GM12892 (cell line): ENCODE data around the gene FILIP1L.

ENCODE experiments used
- DNase-seq: peaks from one replicate; pipeline ENCODE4 v3.0.0; 2011; ENCODE audit not compliant: insufficient read length
- FAIRE-seq: peaks from 2 replicates; lab custom pipeline; 2011; peaks lifted over from hg19 to GRCh38; lab: Jason Lieb, UNC
- POLR2A ChIP-seq: IDR thresholded peaks from 2 replicates; pipeline ENCODE4 v1.6.1; 2011; ENCODE audit warnings: low read depth, low read length, control low read depth
- POLR2AphosphoS5 ChIP-seq: IDR thresholded peaks from 2 replicates; pipeline ENCODE4 v1.6.1; 2011; ENCODE audit warnings: low read depth, low read length, control low read depth
- TAF1 ChIP-seq: IDR thresholded peaks from 2 replicates; pipeline ENCODE4 v1.6.1; 2011; ENCODE audit warnings: low read depth, mild to moderate bottlenecking, control low read depth, low read length, borderline replicate concordance

FILIP1L gene

DNA sequence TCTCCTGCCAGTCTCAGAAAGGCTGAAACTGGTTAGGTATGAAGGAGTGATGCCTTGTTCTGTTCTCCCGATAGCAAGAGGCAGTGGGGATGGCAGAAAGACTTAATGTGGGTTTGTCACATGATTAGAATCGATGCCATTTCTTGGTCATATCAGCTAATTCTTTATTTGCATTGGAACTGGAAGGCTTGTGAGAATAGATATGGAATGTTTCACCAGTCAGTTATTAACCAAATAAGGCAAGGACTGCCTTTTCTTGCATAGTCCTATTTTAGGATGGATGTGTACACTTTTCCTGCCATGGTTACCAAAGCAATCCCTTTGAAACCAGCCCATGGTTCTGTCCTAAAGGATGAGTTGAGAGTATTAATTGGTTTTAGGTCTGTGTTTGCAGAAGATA, 33.7 kb downstream of the FILIP1L start:
- TF ChIP-seq POLR2A (no peak), POLR2AphosphoS5 (no peak), TAF1 (no peak)
- FAIRE-seq (no peak), DNase-seq (no peak)

DNA sequence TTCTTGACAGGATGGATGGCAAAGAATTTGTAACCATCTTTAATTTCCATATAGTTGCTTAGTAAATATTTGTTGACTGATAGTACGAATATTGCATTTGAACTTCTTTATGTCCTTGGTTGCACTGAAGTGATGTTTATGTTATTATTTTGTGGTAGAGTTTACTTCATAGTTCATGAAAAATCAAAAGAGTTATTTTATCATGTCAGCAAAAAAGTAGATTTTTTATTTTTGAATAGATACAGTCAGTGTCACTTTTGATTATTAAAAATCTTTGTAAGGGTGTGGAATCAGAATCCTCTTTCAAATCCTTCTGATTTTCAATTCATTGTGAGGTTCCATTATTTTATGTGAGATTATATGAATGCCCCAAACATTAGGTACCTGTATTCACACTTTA, 35.0 kb downstream of the FILIP1L start:
- DNase-seq (no peak), FAIRE-seq (no peak)
- no peak for TF ChIP-seq TAF1
- no peak for TF ChIP-seq POLR2A
- TF ChIP-seq POLR2AphosphoS5 = no peak

GRCh38 chr3:100076731-100077529, 37.4 kb downstream of the FILIP1L start:
- DNase-seq (no peak), FAIRE-seq (no peak)
- no peak for TF ChIP-seq TAF1

- TF ChIP-seq POLR2A (no peak), POLR2AphosphoS5 (no peak), TAF1 (no peak)
- DNase-seq (no peak), FAIRE-seq (no peak)
These were observed 38.2 kb downstream of the FILIP1L start for GRCh38 chr3:100075851-100076730.

- TF ChIP-seq POLR2A (no peak), POLR2AphosphoS5 (no peak), TAF1 (no peak)
- FAIRE-seq (no peak), DNase-seq (no peak)
These were observed 39.1 kb downstream of the FILIP1L start for GRCh38 chr3:100075196-100075595.

GRCh38 chr3:100073714-100074307, 40.5 kb downstream of the FILIP1L start:
- FAIRE-seq (peak; percentile 70), DNase-seq (no peak)
- TF ChIP-seq POLR2AphosphoS5 (no peak), POLR2A (no peak), TAF1 (no peak)

DNA sequence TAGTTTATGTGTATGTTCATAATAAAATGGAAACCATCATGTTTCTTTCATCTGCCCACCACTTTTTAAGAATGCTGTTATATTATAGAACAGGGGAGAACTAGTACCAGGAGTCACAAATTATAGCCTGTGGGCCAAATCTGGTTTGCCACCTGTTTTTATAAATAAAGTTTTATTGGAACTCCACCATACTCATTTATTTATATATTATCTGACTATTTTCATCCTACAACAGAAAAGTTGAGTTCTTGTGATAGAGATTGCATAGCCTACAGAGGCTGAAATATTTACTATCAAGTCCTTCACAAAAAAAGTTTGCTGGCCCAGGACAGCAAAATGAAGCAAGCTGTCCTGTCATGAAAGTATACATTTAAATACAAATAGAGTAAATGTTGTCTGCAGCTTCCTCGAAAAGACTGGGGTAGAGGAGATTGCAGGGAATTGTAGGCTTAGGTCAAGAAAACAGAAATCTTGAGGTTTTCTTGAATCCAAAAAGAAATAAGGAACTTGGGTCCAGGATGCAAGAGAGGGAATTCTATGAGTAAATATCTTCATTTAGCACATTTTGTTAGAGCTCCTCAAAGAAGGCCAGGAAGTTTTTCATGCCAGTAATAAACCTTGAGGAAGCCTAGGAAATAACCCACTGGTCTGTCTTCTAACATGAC, 41.1 kb downstream of the FILIP1L start:
- no peak for TF ChIP-seq TAF1
- FAIRE-seq = no peak

DNA sequence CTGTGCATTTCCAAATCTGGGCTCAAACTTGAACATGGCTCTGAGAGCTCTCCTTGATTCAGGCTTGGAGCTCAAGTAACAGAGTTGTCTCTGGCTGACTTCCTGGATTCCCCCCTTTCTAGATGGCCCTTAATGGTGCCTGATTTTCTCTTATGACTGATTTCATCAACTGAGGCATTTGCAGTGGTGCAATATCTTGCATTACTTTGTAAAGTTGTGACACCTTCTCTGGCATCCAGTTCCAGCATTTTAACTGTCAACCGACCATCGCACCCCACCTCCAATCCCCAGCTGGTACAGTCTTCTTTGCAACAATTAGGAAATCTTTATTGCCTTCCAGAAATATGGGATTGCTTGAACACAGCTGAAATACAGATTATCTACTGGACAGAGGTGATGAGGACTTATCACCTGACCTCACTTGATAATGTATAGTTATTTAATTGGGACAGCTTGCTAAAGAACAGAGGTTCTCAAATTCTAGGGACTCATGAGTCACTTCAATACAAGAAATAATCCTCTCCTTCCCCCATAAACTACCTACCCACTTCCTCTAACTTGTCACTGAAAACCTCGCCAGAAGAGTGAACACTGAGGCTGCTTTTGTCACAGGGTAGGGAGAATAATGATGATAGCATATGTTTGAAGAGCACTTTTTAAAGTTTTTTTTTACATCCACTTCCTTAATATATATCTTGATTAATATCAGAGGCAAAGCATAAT, 41.8 kb downstream of the FILIP1L start:
- no peak for TF ChIP-seq TAF1
- no peak for TF ChIP-seq POLR2AphosphoS5
- TF ChIP-seq POLR2A = no peak
- DNase-seq = no peak
- FAIRE-seq = peak; percentile 73

More for the DNA sequence above, 41.1 kb downstream of the FILIP1L start:
- no peak for DNase-seq

DNA sequence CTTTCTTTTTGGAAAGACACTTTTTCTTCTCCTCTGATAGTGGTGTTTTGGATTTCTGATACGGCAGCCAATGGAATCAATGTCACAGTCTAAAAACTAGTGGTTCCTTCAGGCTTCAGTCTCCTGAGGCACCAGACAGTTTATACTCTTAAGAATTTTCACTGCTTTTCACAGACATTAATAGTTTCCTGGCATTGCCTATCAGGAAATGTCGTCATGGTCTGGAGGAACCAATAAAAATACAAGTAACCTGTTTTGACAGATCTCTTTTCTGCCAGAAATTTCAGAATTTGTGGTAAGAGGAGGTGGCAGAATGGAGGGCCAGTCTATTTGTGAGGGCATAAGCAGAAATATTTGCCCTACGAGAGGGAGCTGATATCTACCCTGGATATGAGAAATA, 44.8 kb downstream of the FILIP1L start:
- TF ChIP-seq POLR2AphosphoS5 = no peak
- FAIRE-seq (no peak), DNase-seq (no peak)

GRCh38 chr3:100068826-100069225, 45.5 kb downstream of the FILIP1L start:
- peak; percentile 98 for FAIRE-seq
- DNase-seq = peak; percentile 29
- no peak for TF ChIP-seq TAF1
- no peak for TF ChIP-seq POLR2AphosphoS5

- no peak for DNase-seq
- no peak for TF ChIP-seq TAF1
- TF ChIP-seq POLR2AphosphoS5 = no peak
- no peak for TF ChIP-seq POLR2A
- FAIRE-seq = no peak
These were observed 46.7 kb downstream of the FILIP1L start for GRCh38 chr3:100067589-100067988.
